GM12878 (cell line): ENCODE measurements around the gene PTCD2.

Experiments
- ATF3 ChIP-seq: IDR thresholded peaks from 2 replicates; pipeline ENCODE4 v1.6.1; 2011; ENCODE audit warnings: low read depth, mild to moderate bottlenecking, low read length, moderate library complexity, borderline replicate concordance; ENCODE audit errors: extremely low read depth
- BHLHE40 ChIP-seq, 2 experiments: fragments of 450-650 bp in 1 of 2; IDR thresholded peaks; 2 replicates each; pipeline ENCODE4 v1.6.1; 2011 to 2017; ENCODE audit warnings: low read depth in 2 of 2, borderline replicate concordance in 1 of 2, improper control_type of control experiment in 1 of 2, low read length in 1 of 2, mild to moderate bottlenecking in 1 of 2
- CTCF ChIP-seq, 3 experiments: IDR thresholded peaks in 2 of 3; conservative IDR thresholded peaks in 1 of 3; 2 replicates each; pipeline ENCODE4 v1.5.1; 2011; ENCODE audit warnings: low read depth in 3 of 3, low read length in 3 of 3, mild to moderate bottlenecking in 3 of 3, control low read depth in 2 of 3, moderate library complexity in 2 of 3, inconsistent platforms in 1 of 3, mixed read lengths in 1 of 3; ENCODE audit not compliant: control insufficient read depth in 2 of 3, insufficient read depth in 1 of 3; ENCODE audit errors: extremely low read depth in 1 of 3
- EP300 ChIP-seq, 2 experiments: fragments of 150-350 bp in 1 of 2; IDR thresholded peaks; 2 replicates each; pipeline ENCODE4 v1.6.1; 2011 to 2012; ENCODE audit warnings: low read depth in 2 of 2, low read length in 2 of 2, borderline replicate concordance in 1 of 2, improper control_type of control experiment in 1 of 2, inconsistent platforms in 1 of 2; ENCODE audit not compliant: control insufficient read depth in 1 of 2
- ETV6 ChIP-seq, 2 experiments: fragments of 450-650 bp in 1 of 2; IDR thresholded peaks in 1 of 2; conservative IDR thresholded peaks in 1 of 2; 2 replicates each; pipeline ENCODE4 v1.6.1; 2014; ENCODE audit warnings: antibody characterized with exemption in 1 of 2, borderline replicate concordance in 1 of 2, low read depth in 1 of 2, mild to moderate bottlenecking in 1 of 2, moderate library complexity in 1 of 2
- EZH2 ChIP-seq: IDR thresholded peaks from 2 replicates; pipeline ENCODE4 v1.6.1; 2012; ENCODE audit warnings: low read depth, mild to moderate bottlenecking, control low read depth, inconsistent platforms, low read length, borderline replicate concordance; ENCODE audit not compliant: control insufficient read depth
- JUNB ChIP-seq: IDR thresholded peaks from 2 replicates; pipeline ENCODE4 v1.6.1; 2016; ENCODE audit warnings: antibody characterized with exemption, mild to moderate bottlenecking
- MXI1 ChIP-seq: fragments of 150-350 bp; IDR thresholded peaks from 2 replicates; pipeline ENCODE4 v1.6.1; 2011; ENCODE audit warnings: low read depth, mild to moderate bottlenecking, inconsistent platforms, low read length, improper control_type of control experiment
- PAX5 ChIP-seq: IDR thresholded peaks from 2 replicates; pipeline ENCODE4 v1.6.1; 2011; ENCODE audit warnings: low read depth, low read length, borderline replicate concordance
- RCOR1 ChIP-seq: conservative IDR thresholded peaks from 2 replicates; pipeline ENCODE4 v1.6.1; 2012; ENCODE audit warnings: low read depth, low read length, improper control_type of control experiment
- SMARCA5 ChIP-seq: fragments of 450-650 bp; IDR thresholded peaks from 2 replicates; pipeline ENCODE4 v1.6.1; 2017; ENCODE audit warnings: mild to moderate bottlenecking
- TAF1 ChIP-seq: IDR thresholded peaks from 2 replicates; pipeline ENCODE4 v1.6.1; 2011; ENCODE audit warnings: mild to moderate bottlenecking, low read depth, low read length, borderline replicate concordance

DNA sequence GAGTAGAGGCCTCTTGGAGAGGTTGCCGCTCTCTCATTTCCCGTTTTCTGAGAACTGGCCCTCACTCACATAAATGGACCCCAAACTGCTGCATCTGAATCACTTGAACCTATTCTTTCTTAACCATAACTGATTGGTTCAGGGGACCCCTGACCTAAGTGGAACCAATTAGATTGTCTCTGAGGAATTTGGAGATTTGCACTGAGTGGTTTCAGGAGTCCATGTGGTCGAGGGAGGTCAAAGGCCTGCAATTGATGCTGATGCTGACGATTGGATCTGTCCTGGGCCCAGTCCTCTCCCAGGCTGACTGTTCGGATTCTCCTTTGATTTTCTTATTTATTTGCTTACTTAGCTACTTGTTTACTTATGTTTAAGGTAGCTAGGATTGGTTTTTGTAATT is 88.0 kb downstream of the PTCD2 start:
- no peak for TF ChIP-seq PAX5
- no peak for TF ChIP-seq EZH2
- TF ChIP-seq CTCF (IDR thresholded peaks at IDR 0.05 in 2 of 3, conservative IDR thresholded peaks at IDR 0.05 in 1 of 3; ENCODE audit: control insufficient read depth in 2 of 3, extremely low read depth in 1 of 3, insufficient read depth in 1 of 3, low read depth in 3 of 3, low read length in 3 of 3) = no peak
- TF ChIP-seq EP300 (IDR thresholded peaks at IDR 0.05; ENCODE audit: borderline replicate concordance in 1 of 2, control insufficient read depth in 1 of 2, low read depth in 2 of 2, low read length in 2 of 2) = no peak
- no peak for TF ChIP-seq SMARCA5
- no peak for TF ChIP-seq TAF1
- TF ChIP-seq RCOR1 = no peak
- no peak for TF ChIP-seq MXI1
- no peak for TF ChIP-seq BHLHE40 (IDR thresholded peaks at IDR 0.05; ENCODE audit: borderline replicate concordance in 1 of 2, low read depth in 2 of 2, low read length in 1 of 2)
- TF ChIP-seq ATF3 = no peak
- TF ChIP-seq ETV6 (conservative IDR thresholded peaks at IDR 0.05 in 1 of 2, IDR thresholded peaks at IDR 0.05 in 1 of 2; ENCODE audit: borderline replicate concordance in 1 of 2, low read depth in 1 of 2) = no peak
- no peak for TF ChIP-seq JUNB
